Activated CD8-positive, alpha-beta memory T cell treated with anti-CD3 and anti-CD28 coated beads, Interleukin-2, amount 50 U/mL, for 4 hours (primary cell): ENCODE data around the gene ZSCAN25.
"Not testable (repeated sequence)": the region's sequence is repeated elsewhere in the genome, so short reads cannot be mapped to it uniquely, and the experiment has no call there.

Source experiments
- DNase-seq: peaks from one replicate; pipeline ENCODE4 v3.0.0-alpha.2; 2020

ZSCAN25 gene

DNA sequence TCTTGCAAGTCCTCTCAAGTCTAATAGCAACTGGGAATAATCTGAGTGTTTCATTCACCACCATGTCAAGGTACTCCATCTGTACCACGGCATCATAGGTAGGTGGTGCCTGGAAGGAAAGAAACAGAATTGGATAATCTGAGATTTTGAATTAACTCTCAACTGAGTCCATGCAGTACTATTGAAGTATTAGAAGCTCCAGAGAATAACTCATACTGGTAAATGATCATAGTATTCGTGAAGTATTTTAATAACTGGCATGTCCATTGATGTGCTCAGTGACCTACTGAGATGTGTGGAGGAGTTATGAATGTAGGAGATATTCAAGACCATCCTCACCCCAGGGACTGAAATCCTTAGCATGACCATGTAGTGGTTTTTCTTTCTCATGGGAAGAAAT, 35.9 kb downstream of the ZSCAN25 start:
- no peak for DNase-seq

DNA sequence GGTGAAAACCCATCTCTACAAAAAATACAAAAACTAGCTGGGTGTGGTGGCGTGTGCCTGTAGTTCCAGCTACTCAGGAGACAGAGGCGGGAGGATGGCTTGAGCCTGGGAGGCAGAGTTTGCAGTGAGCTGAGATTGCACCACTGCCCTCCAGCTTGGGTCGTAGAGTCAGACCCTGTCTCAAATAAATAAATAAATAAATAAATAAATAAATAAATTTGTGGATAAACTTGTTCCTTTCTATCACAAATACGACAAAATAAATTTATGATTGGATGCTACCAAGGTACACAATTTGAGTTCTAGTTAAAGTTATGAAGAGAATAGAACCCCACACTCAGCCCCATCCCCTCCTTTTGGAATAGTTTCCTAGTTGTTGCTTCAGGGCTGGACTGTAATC, 36.5 kb downstream of the ZSCAN25 start:
- DNase-seq, result not testable (repeated sequence)

DNA sequence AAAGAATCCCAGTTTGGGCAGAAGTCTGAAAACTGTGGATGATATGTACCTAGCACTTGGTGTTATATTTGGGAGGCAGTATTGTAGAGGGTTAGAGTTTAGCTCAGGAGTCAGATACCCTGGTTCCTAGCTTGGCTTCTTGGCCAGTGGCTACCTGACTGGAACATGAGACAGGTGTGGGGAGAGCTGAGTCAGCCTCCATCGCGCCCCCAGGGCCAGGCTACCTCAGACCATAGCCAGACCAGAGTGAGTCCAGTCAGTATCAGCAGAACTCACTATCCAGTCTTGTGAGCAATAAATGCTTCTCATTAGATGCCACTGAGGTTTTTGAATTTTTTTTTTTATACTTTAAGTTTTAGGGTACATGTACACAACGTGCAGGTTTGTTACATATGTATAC, 37.0 kb downstream of the ZSCAN25 start:
- no peak for DNase-seq

DNA sequence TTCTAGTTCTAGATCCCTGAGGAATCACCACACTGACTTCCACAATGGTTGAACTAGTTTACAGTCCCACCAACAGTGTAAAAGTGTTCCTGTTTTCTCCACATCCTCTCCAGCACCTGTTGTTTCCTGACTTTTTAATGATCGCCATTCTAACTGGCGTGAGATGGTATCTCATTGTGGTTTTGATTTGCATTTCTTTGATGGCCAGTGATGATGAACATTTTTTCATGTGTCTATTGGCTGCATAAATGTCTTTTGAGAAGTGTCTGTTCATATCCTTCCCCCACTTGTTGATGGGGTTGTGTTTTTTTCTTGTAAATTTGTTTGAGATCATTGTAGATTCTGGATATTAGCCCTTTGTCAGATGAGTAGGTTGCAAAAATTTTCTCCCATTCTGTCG, 37.9 kb downstream of the ZSCAN25 start:
- DNase-seq, result not testable (repeated sequence)

- not testable (repeated sequence) for DNase-seq
Measured at GRCh38 chr7:99657879-99658278, 41.1 kb downstream of the ZSCAN25 start.

DNA sequence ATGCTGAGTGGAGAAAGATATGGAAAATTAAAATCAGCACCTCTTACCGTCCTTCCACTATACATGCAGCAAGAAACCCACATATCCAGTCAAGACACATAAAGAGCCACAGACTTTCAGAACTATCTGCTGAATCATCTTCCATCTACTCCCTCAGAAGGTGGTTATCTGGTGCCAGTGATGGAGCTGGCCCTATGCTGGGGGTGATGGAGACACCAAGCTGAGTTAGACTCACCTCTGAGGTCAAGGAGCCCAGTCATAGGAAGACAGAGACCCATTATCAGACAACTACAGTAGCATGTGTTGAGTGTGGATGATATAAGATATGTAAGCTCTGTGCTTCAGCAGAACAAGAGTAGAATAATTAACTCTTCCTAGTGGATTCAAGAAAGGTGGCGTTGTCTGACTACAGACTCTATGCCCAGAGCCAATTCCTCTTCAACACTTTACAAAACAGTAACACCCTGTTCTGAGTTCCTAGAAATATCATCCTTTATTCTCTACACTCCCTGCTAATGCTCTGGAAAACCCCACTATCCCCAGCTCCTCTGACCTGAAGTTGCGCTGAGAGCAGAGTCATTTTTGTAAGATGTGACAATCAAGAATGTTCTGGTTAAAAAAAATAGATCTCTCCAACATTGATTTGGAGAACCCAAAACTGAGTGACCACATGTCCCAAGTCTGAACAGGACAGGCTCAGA, 48.7 kb downstream of the ZSCAN25 start:
- DNase-seq, result no peak

GRCh38 chr7:99666013-99666395, 49.3 kb downstream of the ZSCAN25 start:
- no peak for DNase-seq

GRCh38 chr7:99667179-99667578, 50.4 kb downstream of the ZSCAN25 start:
- DNase-seq, result no peak

GRCh38 chr7:99668541-99668940, 51.8 kb downstream of the ZSCAN25 start:
- no peak for DNase-seq

DNA sequence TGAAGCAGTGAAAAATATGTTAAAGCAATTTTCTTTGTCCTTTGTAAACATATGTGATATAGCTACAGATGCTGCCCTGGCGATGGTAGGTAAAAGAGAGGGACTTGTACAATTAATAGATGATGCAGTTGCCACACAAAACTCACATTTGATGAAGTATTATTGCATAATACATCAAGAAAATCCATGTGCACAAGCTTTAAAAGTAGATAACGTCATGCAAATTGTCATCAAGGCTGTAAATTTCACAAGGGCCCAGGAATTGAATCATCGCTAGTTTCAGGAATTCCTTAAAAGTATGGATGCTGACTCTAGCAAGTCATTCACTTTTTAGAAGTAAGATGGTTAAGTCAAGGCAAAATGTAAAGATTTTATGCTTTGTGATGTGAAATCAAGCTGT, 53.0 kb downstream of the ZSCAN25 start:
- no peak for DNase-seq

GRCh38 chr7:99672573-99672972, 55.8 kb downstream of the ZSCAN25 start:
- DNase-seq, result no peak

DNA sequence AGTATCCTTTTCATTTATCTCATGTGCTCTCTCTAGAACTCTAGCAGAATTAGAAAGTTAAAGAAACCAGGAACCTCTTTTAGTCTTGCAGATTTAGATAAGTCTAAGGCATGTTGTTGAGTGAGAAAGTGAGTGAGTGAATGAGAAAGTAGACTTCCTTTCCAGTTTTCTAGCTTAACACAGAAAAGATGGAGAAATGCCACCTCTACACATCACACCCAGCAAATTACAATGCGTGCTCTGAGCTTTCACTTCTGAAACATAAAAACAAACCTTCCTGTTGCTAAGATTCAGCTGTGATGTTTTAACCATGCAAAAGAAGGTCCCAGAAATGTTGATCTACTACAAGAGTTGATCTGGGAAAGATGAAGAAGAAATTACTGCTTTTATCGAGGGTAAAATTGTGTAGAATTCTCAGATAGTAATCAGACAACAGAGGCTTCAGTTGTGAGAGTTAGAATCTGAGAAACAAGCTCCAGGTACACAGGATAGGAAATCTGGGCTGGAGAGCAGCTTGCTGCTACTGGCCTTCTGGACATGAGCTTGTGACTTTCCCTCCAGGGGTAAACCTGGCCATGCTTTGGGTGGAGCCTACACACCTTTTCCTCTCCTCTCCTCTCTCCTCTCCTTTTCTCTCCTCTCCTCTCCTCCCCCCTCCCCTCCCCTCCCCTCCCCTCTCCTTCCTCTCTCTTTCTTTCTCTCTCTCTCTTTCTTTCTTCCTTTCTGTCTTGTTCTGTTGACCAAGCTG, 58.4 kb downstream of the ZSCAN25 start:
- no peak for DNase-seq

DNA sequence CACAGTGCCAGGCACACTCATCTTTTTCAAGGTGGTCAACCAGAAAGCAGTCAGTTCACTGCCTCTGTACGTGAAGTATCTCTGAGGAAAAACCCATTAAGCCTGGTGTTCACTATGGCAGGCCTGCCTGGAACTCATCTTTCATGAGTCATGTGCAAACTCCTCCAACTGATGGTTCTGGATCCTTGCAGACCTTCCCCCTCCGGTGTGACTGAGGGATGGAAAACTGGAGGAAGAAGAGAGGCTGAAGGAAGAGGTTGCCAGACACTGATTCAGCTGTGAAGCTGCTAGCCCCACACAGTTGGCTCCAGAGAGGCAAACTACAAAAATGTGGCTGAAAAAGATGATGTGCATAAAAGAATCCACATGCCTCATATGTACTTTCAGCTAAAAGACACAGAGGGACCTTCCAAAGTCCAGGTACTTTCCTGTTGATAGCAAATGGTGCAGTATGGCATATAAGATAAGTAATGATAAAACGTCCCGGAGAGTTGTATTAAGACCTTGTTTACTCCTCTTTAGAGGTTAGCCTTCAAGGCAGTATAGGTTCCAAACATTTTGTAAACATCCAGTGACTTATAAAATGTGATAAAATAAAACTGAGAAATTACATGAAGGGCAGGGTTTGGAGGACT, 60.4 kb downstream of the ZSCAN25 start:
- no peak for DNase-seq

GRCh38 chr7:99677648-99678045, 60.9 kb downstream of the ZSCAN25 start:
- DNase-seq, result no peak

- no peak for DNase-seq
Measured at GRCh38 chr7:99679032-99679399, 62.3 kb downstream of the ZSCAN25 start.

DNA sequence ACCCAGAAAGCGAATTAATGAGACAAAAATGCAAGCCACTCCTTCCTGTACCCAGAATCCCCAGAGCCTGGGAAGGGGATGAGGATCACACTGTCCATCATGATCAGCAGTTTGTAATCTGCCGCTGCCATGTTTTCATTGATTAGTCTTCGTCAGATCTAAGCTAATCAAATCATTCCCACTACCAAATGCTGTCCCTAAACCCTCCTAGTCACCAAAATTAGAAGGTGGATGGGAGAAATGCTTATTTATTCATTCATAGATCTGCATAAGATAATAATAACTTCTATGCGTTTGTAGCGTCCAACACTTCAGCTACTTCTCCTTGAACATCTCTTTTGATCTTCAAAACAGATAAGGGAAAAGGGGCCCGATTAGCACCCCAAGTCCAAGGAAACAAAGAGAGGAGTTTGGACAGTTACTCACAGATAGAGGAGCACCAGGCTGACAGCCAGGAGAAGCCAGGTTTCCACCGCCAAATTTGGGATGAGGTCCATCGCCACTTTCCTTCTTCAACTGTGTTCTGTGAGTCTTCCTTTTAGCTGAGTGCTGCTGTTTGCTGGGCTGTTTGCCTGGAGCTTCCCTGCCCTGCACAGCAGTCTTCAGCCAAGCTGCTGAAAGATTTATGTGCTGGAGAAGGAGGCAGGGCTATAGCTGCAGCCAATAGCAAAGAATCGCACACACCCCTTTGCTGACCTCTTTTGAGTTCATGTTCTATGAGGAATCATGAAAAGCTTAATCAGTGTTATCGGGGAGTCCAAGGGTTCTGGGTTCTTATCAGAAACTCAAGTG, 62.9 kb downstream of the ZSCAN25 start, which contains the start of gene CYP3A5:
TSS of gene CYP3A5 (minus strand) at position 597 of the 792 bp plus-strand sequence. CDS start at position 497, 100 bp downstream.
- no peak for DNase-seq
